GM23338 (cell line): Measurements from ENCODE around the gene PIGN. TPM values are rescaled to one million over a fixed set of nuclear protein-coding genes. Genes with fewer than 3 reads are reported as not detected.

Experiments used
- ATAC-seq: fragments of 200-7000 bp; cut with Tn5 transposase; 3 replicates; pipeline ENCODE4 v1.9.1; 2020
- DNase-seq: peaks from one replicate; pipeline ENCODE4 v3.0.0-alpha.2; 2015; ENCODE audit warnings: low spot score
- H2AFZ ChIP-seq: fragments of 200-600 bp; sonication (generic); 2 replicates; pipeline ENCODE4 v1.8.0; 2016; ENCODE audit warnings: antibody characterized with exemption, mild to moderate bottlenecking, moderate library complexity
- H3F3A ChIP-seq: fragments of 200-600 bp; sonication (generic); replicated peaks from 2 replicates; pipeline ENCODE4 v1.8.0; 2017; ENCODE audit warnings: antibody characterized with exemption, mixed run types, low read depth
- H3K27ac ChIP-seq: fragments of 200-600 bp; sonication (generic); 2 replicates; pipeline ENCODE4 v1.6.1; 2016; ENCODE audit warnings: low read depth
- H3K27me3 ChIP-seq: fragments of 200-600 bp; sonication (generic); 2 replicates; pipeline ENCODE4 v1.8.0; 2016; ENCODE audit warnings: mild to moderate bottlenecking, mixed run types, moderate library complexity; ENCODE audit not compliant: insufficient read depth
- H3K36me3 ChIP-seq: fragments of 200-600 bp; sonication (generic); 2 replicates; pipeline ENCODE4 v1.8.0; 2016; ENCODE audit warnings: mild to moderate bottlenecking; ENCODE audit not compliant: insufficient read depth
- H3K4me1 ChIP-seq: fragments of 200-600 bp; sonication (generic); 2 replicates; pipeline ENCODE4 v1.8.0; 2016; ENCODE audit warnings: mild to moderate bottlenecking, moderate library complexity; ENCODE audit not compliant: insufficient read depth
- H3K4me2 ChIP-seq: fragments of 200-600 bp; sonication (generic); 2 replicates; pipeline ENCODE4 v1.7.1; 2017; ENCODE audit warnings: mixed run types
- H3K4me3 ChIP-seq: fragments of 200-600 bp; sonication (generic); 2 replicates; pipeline ENCODE4 v1.6.1; 2016; ENCODE audit warnings: mixed run types
- H3K79me2 ChIP-seq: fragments of 200-600 bp; sonication (generic); replicated peaks from 2 replicates; pipeline ENCODE4 v1.8.0; 2017; ENCODE audit warnings: mild to moderate bottlenecking; ENCODE audit not compliant: insufficient read depth
- H3K9me2 ChIP-seq: fragments of 200-600 bp; sonication (generic); 2 replicates; pipeline ENCODE4 v1.8.0; 2017; ENCODE audit not compliant: insufficient read depth
- H4K20me1 ChIP-seq: fragments of 200-600 bp; sonication (generic); replicated peaks from 2 replicates; pipeline ENCODE4 v1.8.0; 2017; ENCODE audit warnings: mild to moderate bottlenecking; ENCODE audit not compliant: insufficient read depth
- H3K27ac Mint-ChIP-seq: 2 replicates; pipeline ENCODE4 v1.8.0; 2020; ENCODE audit warnings: inconsistent platforms, mild to moderate bottlenecking, moderate library complexity, mixed read lengths
- H3K27me3 Mint-ChIP-seq: 3 replicates; pipeline ENCODE4 v1.8.0; 2022; ENCODE audit warnings: low read depth, mild to moderate bottlenecking, moderate library complexity, mixed read lengths, inconsistent platforms; ENCODE audit not compliant: insufficient read depth, poor library complexity
- H3K36me3 Mint-ChIP-seq: 3 replicates; pipeline ENCODE4 v1.8.0; 2021; ENCODE audit warnings: low read depth, mild to moderate bottlenecking, inconsistent platforms, moderate library complexity, mixed read lengths
- H3K4me1 Mint-ChIP-seq: 3 replicates; pipeline ENCODE4 v1.8.0; 2020; ENCODE audit warnings: mild to moderate bottlenecking, inconsistent platforms, mixed read lengths
- H3K4me3 Mint-ChIP-seq: 3 replicates; pipeline ENCODE4 v1.8.0; 2021; ENCODE audit warnings: moderate library complexity, mild to moderate bottlenecking, inconsistent platforms, mixed read lengths
- H3K9me3 Mint-ChIP-seq: 3 replicates; pipeline ENCODE4 v1.8.0; 2020; ENCODE audit warnings: moderate library complexity, mild to moderate bottlenecking, inconsistent platforms, mixed read lengths
- CREB1 ChIP-seq: fragments of 250-450 bp; sonication (Bioruptor Pico); IDR thresholded peaks from 2 replicates; pipeline ENCODE4 v1.5.0; 2020; ENCODE audit warnings: low read depth, mild to moderate bottlenecking, moderate library complexity
- EZH2 ChIP-seq: fragments of 200-600 bp; sonication (generic); IDR thresholded peaks from one replicate; pipeline ENCODE4 v1.8.0; 2017; ENCODE audit warnings: antibody characterized with exemption, mild to moderate bottlenecking, low read depth; ENCODE audit not compliant: unreplicated experiment
- EZH2phosphoT487 ChIP-seq: fragments of 200-600 bp; sonication (generic); IDR thresholded peaks from one replicate; pipeline ENCODE4 v1.8.1; 2018; ENCODE audit warnings: antibody characterized with exemption; ENCODE audit not compliant: unreplicated experiment
- JUNB ChIP-seq: IDR thresholded peaks from one replicate; pipeline ENCODE4 v1.6.1; 2016; ENCODE audit warnings: antibody characterized with exemption; ENCODE audit not compliant: unreplicated experiment
- NANOG ChIP-seq: IDR thresholded peaks from 2 replicates; pipeline ENCODE4 v1.6.1; 2016; ENCODE audit warnings: antibody characterized with exemption, borderline replicate concordance
- POLR2AphosphoS5 ChIP-seq: IDR thresholded peaks from 2 replicates; pipeline ENCODE4 v1.6.1; 2016; ENCODE audit warnings: antibody characterized with exemption, low read depth
- STAT1 ChIP-seq: IDR thresholded peaks from one replicate; pipeline ENCODE4 v1.6.1; 2016; ENCODE audit warnings: antibody characterized with exemption; ENCODE audit not compliant: unreplicated experiment
- ZNF114 ChIP-seq: fragments of 250-450 bp; sonication (Bioruptor Pico); IDR thresholded peaks from 2 replicates; pipeline ENCODE4 v1.5.0; 2020; ENCODE audit warnings: mild to moderate bottlenecking, moderate library complexity
- ZNF331 ChIP-seq: fragments of 250-450 bp; sonication (Bioruptor Pico); IDR thresholded peaks from 2 replicates; pipeline ENCODE4 v1.5.0; 2020; ENCODE audit warnings: low read depth, mild to moderate bottlenecking, moderate library complexity
- polyA plus RNA-seq: library from polyadenylated mRNA; unstranded; fragments of >200 nt; fragmentation: Nextera tagmentation; extraction: Ambion mirVana; gene quantifications from 2 replicates; pipeline ENCODE4 v1.2.1, GENCODE V29; 2016
- total RNA-seq: library from RNA; depleted of rRNA; stranded (reverse); fragments of >200 nt; shearing (Covaris generic); gene quantifications from 2 replicates; pipeline ENCODE4 v1.2.3, GENCODE V29; 2014
- TF ChIP-seq, protein P1 (sequence below): fragments of 250-450 bp; sonication (Bioruptor Pico); IDR thresholded peaks from 2 replicates; pipeline ENCODE4 v1.5.0; 2020; ENCODE audit warnings: mild to moderate bottlenecking, moderate library complexity
- TF ChIP-seq, protein P2 (sequence below): IDR thresholded peaks from 2 replicates; pipeline ENCODE4 v1.6.1; 2016; ENCODE audit warnings: antibody characterized with exemption
- TF ChIP-seq, protein P3 (sequence below): IDR thresholded peaks from one replicate; pipeline ENCODE4 v1.6.1; 2018; ENCODE audit warnings: antibody characterized with exemption; ENCODE audit not compliant: unreplicated experiment
- TF ChIP-seq, protein P4 (sequence below), 2 experiments: fragments of 200-600 bp in 1 of 2; sonication (generic) in 1 of 2; conservative IDR thresholded peaks; 2 replicates each; pipeline versions ENCODE4 v1.5.1 to v1.6.1; 2016 to 2017; ENCODE audit warnings: antibody characterized with exemption in 2 of 2, low read depth in 2 of 2, mild to moderate bottlenecking in 2 of 2, moderate library complexity in 1 of 2

PIGN gene
- total and polyA plus RNA-seq, 2 experiments from 2014 or later: 9.4 to 33.0 TPM

DNA sequence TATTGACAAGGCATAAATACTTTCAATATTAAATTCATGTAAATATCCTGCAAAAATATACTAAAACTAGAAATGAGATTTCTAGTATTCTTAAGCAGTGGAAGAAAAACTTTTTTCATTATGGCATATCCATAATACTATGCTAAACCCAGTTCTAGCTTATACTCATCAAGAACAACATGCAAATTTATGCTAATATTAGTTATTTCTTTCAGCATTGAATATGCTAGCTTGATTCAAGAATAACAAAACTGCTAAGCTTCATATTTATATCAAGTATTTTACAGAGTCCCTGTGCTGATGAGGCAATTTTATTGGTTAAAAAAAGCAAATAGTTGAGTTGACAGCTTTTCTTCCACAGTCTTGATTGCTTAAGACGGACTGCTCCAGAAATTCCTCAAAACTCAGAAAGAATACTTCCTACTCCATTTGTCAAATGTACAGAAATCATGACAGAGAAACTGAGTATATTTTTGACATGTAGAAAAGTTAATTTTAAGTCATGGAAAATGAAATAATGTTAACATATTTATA lies 105.0 kb downstream of the PIGN start:
- Mint-ChIP-seq H3K27me3 (no peaks in the 10 kb centered on the region), H3K4me3 (no peak overlapping the region), H3K4me1 (no peaks in the 10 kb centered on the region), H3K36me3 (no peaks in the 10 kb centered on the region; the same call in 2 of the 3 replicates), H3K9me3 (no peaks in the 10 kb centered on the region), H3K27ac (0 out of 2 replicates have a peak overlapping the region, but pooled peaks have one; percentile 5)
- DNase-seq: no peak
- Histone ChIP-seq H4K20me1 (no peaks in the 10 kb centered on the region), H3F3A (no peaks in the 10 kb centered on the region), H3K4me1 (no peaks in the 10 kb centered on the region), H2AFZ (no peak overlapping the region), H3K27ac (no peak overlapping the region), H3K4me3 (no peak overlapping the region), H3K36me3 (no peaks in the 10 kb centered on the region), H3K4me2 (no peak overlapping the region), H3K9me2 (no peaks in the 10 kb centered on the region), H3K27me3 (no peaks in the 10 kb centered on the region), H3K79me2 (no peaks in the 10 kb centered on the region)
- no peak for ATAC-seq
- TF ChIP-seq, protein P1, sequence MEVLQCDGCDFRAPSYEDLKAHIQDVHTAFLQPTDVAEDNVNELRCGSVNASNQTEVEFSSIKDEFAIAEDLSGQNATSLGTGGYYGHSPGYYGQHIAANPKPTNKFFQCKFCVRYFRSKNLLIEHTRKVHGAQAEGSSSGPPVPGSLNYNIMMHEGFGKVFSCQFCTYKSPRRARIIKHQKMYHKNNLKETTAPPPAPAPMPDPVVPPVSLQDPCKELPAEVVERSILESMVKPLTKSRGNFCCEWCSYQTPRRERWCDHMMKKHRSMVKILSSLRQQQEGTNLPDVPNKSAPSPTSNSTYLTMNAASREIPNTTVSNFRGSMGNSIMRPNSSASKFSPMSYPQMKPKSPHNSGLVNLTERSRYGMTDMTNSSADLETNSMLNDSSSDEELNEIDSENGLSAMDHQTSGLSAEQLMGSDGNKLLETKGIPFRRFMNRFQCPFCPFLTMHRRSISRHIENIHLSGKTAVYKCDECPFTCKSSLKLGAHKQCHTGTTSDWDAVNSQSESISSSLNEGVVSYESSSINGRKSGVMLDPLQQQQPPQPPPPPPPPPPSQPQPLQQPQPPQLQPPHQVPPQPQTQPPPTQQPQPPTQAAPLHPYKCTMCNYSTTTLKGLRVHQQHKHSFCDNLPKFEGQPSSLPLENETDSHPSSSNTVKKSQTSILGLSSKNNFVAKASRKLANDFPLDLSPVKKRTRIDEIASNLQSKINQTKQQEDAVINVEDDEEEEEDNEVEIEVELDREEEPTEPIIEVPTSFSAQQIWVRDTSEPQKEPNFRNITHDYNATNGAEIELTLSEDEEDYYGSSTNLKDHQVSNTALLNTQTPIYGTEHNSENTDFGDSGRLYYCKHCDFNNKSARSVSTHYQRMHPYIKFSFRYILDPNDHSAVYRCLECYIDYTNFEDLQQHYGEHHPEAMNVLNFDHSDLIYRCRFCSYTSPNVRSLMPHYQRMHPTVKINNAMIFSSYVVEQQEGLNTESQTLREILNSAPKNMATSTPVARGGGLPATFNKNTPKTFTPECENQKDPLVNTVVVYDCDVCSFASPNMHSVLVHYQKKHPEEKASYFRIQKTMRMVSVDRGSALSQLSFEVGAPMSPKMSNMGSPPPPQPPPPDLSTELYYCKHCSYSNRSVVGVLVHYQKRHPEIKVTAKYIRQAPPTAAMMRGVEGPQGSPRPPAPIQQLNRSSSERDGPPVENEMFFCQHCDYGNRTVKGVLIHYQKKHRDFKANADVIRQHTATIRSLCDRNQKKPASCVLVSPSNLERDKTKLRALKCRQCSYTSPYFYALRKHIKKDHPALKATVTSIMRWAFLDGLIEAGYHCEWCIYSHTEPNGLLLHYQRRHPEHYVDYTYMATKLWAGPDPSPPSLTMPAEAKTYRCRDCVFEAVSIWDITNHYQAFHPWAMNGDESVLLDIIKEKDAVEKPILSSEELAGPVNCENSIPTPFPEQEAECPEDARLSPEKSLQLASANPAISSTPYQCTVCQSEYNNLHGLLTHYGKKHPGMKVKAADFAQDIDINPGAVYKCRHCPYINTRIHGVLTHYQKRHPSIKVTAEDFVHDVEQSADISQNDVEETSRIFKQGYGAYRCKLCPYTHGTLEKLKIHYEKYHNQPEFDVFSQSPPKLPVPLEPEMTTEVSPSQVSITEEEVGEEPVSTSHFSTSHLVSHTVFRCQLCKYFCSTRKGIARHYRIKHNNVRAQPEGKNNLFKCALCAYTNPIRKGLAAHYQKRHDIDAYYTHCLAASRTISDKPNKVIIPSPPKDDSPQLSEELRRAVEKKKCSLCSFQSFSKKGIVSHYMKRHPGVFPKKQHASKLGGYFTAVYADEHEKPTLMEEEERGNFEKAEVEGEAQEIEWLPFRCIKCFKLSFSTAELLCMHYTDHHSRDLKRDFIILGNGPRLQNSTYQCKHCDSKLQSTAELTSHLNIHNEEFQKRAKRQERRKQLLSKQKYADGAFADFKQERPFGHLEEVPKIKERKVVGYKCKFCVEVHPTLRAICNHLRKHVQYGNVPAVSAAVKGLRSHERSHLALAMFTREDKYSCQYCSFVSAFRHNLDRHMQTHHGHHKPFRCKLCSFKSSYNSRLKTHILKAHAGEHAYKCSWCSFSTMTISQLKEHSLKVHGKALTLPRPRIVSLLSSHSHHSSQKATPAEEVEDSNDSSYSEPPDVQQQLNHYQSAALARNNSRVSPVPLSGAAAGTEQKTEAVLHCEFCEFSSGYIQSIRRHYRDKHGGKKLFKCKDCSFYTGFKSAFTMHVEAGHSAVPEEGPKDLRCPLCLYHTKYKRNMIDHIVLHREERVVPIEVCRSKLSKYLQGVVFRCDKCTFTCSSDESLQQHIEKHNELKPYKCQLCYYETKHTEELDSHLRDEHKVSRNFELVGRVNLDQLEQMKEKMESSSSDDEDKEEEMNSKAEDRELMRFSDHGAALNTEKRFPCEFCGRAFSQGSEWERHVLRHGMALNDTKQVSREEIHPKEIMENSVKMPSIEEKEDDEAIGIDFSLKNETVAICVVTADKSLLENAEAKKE (CRISPR knock-in tag): no peak
- TF ChIP-seq CREB1 (CRISPR knock-in tag) (no peak), ZNF331 (no peak), EZH2phosphoT487 (no peak), ZNF114 (CRISPR knock-in tag) (no peak), NANOG (no peak), POLR2AphosphoS5 (no peak), STAT1 (no peak), EZH2 (no peak), JUNB (no peak)
- TF ChIP-seq, protein P2, sequence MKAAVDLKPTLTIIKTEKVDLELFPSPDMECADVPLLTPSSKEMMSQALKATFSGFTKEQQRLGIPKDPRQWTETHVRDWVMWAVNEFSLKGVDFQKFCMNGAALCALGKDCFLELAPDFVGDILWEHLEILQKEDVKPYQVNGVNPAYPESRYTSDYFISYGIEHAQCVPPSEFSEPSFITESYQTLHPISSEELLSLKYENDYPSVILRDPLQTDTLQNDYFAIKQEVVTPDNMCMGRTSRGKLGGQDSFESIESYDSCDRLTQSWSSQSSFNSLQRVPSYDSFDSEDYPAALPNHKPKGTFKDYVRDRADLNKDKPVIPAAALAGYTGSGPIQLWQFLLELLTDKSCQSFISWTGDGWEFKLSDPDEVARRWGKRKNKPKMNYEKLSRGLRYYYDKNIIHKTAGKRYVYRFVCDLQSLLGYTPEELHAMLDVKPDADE: no peak
- TF ChIP-seq, protein P3, sequence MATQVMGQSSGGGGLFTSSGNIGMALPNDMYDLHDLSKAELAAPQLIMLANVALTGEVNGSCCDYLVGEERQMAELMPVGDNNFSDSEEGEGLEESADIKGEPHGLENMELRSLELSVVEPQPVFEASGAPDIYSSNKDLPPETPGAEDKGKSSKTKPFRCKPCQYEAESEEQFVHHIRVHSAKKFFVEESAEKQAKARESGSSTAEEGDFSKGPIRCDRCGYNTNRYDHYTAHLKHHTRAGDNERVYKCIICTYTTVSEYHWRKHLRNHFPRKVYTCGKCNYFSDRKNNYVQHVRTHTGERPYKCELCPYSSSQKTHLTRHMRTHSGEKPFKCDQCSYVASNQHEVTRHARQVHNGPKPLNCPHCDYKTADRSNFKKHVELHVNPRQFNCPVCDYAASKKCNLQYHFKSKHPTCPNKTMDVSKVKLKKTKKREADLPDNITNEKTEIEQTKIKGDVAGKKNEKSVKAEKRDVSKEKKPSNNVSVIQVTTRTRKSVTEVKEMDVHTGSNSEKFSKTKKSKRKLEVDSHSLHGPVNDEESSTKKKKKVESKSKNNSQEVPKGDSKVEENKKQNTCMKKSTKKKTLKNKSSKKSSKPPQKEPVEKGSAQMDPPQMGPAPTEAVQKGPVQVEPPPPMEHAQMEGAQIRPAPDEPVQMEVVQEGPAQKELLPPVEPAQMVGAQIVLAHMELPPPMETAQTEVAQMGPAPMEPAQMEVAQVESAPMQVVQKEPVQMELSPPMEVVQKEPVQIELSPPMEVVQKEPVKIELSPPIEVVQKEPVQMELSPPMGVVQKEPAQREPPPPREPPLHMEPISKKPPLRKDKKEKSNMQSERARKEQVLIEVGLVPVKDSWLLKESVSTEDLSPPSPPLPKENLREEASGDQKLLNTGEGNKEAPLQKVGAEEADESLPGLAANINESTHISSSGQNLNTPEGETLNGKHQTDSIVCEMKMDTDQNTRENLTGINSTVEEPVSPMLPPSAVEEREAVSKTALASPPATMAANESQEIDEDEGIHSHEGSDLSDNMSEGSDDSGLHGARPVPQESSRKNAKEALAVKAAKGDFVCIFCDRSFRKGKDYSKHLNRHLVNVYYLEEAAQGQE: no peak
- TF ChIP-seq, protein P4, sequence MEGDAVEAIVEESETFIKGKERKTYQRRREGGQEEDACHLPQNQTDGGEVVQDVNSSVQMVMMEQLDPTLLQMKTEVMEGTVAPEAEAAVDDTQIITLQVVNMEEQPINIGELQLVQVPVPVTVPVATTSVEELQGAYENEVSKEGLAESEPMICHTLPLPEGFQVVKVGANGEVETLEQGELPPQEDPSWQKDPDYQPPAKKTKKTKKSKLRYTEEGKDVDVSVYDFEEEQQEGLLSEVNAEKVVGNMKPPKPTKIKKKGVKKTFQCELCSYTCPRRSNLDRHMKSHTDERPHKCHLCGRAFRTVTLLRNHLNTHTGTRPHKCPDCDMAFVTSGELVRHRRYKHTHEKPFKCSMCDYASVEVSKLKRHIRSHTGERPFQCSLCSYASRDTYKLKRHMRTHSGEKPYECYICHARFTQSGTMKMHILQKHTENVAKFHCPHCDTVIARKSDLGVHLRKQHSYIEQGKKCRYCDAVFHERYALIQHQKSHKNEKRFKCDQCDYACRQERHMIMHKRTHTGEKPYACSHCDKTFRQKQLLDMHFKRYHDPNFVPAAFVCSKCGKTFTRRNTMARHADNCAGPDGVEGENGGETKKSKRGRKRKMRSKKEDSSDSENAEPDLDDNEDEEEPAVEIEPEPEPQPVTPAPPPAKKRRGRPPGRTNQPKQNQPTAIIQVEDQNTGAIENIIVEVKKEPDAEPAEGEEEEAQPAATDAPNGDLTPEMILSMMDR (conservative IDR thresholded peaks at IDR 0.05; ENCODE audit: low read depth in 2 of 2): no peak
